Inflammatory macrophage treated with lipopolysaccharide for 4 hours (primary cell): ENCODE results near the gene ZNF771.
"Not testable (repeated sequence)": the region's sequence is repeated elsewhere in the genome, so short reads cannot be mapped to it uniquely, and the experiment has no call there.

Experiments used
- DNase-seq: peaks from one replicate; pipeline ENCODE4 v3.0.0-alpha.2; 2020

The ZNF771 gene

DNA sequence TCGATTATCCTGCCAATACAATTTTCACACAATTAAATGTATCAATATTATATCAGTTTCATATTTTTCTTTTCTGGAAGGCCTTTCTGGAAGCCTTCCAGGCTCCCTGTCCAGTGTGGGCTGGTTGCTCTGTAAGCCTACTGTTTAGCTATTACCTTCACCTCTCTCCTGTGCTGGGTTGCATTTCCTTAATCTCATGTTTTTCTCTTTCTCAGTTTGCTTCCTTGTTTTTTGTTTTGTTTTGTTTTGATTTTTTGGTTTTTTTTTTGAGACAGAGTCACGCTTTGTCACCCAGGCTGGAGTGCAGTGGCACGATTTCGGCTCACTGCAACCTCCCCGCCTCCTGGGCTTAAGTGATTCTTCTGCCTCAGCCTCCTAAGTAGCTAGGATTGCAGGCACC lies 31.4 kb downstream of the ZNF771 start:
- DNase-seq: no peak

DNA sequence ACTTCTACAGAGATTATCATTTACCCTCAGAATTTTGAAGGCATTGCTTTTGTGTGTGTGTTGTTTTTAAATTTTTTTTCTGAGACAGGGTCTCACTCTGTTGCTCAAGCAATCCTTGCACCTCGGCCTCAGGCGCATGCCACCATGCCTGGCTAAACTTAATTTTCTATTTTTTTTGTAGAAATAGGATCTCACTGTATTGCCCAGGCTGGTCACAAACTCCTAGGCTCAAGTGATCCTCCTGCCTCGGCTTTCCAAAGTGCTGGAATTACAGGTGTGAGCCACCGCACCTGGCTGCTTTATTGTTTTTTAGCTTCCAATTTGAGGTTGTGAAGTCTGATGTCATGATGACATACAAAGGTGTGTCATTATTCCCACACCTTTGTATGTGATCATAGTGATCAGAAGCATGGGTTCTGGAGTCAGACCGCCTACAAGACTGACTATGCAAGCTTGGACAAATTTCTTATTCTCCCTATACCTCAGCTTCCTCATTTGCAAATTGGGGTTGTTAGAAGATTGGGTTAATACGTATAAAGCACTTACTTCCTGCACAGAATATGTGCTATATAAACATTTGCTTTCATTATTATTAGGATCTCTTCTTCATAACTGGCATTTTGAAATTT lies 32.4 kb downstream of the ZNF771 start:
- peak; percentile 90 for DNase-seq

DNA sequence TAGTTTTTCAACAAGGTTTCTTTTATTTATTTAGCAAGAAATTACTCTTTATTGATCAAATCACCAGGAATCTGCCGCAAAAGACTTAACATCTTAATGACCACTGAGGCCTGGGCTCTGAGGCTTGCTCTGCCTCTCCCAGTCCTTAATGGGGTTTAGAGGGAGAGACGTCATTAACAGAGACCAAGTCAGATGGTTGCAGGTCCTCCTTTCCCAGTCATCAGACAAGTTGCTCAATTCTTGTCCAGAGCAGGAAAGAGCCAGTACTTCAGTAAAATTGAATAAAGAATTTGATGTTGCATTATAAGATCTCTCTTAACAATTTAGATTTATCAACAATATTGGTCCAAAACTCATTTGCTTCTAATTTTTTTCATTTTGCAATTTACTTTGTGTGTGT lies 36.2 kb downstream of the ZNF771 start:
- DNase-seq: peak; percentile 81

DNA sequence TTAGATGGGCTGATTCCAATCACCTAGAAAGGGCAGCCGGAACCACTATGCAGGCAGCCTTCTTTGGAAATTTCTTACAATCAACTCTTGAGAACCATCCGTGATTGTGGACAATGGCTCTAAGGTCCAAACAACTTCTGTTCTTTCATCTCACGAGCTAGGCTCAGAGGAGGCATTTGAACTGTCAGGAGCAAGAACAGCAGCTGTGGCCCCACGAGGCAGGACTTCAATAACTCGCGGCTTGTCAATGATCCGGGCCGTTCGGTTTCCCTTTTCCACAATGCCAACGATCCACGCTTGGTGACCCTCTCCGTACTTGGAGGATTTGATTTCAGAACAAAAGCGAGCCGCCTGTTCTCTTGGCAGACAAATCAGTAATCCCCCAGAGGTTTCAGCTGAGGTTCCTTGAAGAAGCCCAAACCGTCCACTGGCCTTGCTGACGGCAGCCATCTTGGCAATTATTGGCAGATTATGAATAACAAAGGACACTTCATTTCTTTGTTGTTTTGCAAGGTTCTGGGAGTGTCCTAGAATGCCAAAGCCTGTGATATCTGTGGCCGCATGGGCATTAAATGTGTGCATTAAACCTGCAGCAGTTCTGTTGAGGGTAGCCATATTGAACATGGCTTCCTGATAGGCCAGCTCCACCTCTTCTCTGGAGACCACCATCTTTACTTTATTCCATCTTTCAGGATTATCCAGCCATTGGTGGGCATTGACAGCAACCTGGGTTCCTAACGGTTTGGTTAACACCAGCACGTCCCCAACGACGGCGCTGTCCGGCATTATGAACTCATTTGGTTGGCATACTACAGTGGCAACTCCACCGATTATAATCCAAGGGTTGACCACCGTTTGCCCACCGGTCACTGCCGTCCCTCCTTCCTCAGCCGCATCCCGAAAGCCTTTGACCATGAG lies 37.1 kb downstream of the ZNF771 start:
- DNase-seq: no peak

DNA sequence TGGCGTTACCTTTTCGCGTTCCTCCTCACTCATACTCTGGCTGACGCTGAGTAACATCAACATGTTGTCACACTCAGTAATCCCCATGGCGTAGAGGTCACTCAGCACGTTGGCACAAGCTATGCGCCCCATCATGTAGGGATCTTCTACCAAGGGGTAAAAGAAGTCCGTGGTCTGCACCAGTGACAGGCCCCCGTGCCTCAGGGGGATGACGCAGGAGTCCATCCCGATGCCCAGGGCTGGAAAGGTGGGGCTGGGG lies 37.7 kb downstream of the ZNF771 start:
- no peak for DNase-seq

DNA sequence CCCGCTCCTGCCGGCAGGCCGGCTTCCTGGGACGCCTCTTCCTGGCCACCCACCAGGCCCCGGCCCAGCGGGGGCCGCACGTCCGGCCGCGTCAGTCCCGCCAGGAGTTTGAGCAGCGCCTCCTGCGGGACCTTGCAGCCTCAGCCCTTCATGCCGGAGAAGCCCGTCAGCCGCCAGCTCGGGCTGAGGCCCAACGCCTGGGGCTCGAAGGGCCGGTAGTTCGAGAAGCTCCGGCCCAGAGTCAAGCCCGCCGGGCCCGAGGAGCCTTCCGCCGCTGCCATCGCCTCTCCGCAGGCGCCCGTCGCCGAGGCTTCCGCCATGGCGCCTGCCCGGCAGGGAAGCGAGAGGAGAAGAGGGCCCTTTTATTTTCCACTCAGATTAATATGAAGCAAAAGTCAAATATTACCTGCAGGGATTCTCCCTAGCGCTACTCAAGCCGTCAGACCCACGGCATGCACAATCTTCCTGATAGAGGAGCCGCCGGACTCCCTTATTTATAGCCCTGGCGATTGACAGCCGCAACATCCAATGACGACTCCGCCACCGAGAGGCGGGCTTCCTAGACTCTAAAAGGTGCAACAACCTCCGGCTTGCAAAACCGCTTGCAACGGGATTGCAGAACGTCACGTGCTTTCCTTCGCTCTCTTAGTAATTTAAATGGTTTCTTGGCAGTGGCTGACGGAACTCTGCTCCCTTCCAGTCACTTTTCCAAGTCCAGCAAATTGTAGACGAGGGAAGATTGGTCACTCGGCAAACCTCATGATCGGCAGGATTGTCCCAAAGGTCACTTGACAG lies 38.2 kb downstream of the ZNF771 start, which contains the start of gene SEPHS2:
TSS of gene SEPHS2 (minus strand) at position 467 of the 795 bp plus-strand sequence. CDS start at position 320, 147 bp downstream.
- DNase-seq: peak; percentile 99

DNA sequence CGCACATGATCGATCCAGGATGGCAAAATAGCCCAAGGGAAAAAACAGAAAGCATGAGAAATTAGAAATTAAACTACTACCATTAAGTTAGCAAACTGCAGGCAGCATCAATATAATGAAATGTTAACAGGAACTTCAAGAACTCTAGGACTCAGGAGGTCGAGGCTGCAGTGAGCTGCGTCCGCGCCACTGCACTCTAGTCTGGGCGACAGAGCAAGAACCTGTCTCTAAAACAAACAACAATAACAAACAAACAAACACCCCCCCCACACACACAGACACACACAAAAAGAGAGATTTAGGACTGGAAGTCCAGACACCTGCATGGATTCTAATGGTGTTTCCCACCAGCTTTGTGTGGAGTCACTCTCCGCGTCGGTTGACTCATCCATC lies 38.8 kb downstream of the ZNF771 start:
- no peak for DNase-seq

DNA sequence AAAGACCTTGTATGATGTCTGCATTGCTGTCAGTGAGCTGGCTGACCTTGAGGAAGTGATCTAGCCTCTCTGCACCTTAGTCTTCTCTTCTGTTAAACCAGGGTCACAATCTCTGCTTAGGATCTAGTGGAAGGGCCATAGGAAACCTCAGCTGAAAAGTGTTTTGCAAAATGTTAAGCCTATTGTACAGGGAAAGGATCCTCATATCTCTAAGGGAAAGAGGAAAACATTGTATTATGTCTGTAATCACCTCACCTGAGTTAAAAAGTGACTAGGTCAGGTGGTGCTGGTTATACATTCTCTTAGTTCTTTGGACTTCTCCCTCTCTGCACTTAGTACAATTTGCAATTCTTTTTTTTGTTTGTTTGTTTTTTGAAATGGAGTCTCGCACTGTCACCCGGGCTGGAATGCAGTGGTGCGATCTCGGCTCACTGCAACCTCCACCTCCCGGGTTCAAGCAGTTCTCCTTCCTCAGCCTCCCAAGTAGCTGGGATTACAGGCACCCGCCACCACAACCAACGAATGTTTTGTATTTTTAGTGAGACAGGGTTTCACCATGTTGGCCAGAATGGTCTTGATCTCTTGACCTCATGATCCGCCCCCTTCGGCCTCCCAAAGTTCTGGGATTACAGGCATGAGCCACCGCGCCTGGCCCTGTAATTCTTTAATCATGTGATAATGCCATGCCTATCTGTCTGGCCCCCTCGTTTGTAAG lies 40.3 kb downstream of the ZNF771 start:
- DNase-seq: no peak

DNA sequence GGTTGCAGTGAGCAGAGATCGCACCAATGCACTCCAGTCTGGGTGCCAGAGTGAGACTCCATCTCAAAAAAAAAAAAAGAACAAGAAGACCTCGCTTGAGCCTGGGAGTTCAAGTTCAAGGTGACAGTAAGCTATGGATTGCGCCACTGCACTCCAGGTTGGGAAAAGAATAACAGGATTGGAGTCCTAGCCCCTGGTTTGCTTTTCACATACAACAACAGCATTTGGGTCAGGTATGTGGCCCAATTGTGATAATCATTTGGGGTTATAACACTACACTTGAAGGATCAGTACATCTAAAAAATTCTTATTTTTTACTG lies 41.7 kb downstream of the ZNF771 start:
- DNase-seq: no peak

DNA sequence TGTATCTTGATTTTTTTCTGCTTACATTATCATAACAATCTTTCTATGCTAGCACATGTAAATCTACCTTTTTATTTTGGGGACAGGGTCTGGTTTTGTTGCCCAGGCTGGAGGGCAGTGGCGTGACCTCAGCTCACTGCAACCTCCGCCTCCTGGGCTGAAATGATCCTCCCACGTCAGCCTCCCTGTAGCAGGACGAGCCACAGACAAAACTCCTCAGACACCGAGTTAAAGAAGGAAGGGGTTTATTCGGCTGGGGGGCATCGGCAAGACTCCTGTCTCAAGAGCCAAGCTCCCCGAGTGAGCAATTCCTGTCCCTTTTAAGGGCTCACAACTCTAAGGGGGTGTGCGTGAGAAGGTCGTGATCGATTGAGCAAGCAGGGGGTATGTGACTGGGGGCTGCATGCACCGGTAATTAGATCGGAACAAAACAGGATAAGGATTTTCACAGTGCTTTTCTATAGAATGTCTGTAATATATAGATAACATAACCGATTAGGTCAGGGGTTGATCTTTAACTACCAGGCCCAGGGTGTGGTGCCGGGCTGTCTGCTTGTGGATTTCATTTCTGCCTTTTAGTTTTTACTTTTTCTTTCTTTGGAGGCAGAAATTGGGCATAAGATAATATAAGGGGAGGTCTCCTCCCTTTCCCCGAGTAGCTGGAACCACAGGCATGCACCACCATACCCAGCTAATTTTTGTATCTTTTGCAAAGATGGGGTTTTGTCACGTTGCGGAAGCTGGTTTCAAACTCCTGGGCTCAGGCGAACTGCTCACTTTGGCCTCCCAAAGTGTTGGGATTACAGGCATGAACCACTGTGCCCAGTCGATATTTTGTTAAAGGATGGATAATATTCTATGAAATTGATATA lies 45.5 kb downstream of the ZNF771 start:
- DNase-seq: not testable (repeated sequence)

DNA sequence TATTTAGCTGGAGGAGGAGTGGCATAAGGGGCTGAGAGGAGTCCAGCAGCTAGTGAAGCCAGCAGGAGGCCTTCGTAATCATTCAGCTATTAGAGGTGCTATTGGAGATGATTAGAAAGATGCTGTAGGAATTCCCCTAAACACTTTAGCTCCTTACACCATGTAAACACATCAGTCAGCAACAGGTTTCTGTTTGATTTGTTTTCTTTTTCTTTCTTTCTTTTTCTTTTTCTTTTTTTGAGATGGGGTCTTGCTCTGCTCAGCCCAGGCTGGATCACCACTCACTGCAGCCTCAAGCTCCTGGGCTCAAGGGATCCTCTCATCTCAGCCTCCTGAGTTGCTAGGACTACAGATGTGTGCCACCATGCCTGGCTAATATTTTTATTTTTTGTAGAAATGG lies 48.9 kb downstream of the ZNF771 start:
- no peak for DNase-seq

DNA sequence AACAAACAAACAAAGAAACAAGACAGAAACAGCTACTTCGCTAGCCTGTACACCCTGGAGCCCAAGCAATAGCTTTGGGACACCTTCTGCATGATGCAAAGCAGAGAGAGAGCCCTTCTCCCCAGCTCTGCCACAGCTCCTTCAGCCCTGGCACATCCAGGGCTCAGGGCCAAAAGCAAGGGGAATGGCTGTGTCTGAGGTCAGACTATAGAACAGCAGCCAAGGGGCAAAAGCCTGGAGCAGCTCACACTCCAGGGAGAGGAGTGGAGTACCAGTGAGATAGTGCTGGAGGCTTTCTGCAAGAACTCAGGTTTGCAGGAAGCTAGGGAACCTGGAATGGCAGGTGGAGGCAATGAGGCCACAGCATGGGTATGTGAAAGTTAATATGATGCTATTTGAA lies 49.9 kb downstream of the ZNF771 start:
- DNase-seq: no peak

DNA sequence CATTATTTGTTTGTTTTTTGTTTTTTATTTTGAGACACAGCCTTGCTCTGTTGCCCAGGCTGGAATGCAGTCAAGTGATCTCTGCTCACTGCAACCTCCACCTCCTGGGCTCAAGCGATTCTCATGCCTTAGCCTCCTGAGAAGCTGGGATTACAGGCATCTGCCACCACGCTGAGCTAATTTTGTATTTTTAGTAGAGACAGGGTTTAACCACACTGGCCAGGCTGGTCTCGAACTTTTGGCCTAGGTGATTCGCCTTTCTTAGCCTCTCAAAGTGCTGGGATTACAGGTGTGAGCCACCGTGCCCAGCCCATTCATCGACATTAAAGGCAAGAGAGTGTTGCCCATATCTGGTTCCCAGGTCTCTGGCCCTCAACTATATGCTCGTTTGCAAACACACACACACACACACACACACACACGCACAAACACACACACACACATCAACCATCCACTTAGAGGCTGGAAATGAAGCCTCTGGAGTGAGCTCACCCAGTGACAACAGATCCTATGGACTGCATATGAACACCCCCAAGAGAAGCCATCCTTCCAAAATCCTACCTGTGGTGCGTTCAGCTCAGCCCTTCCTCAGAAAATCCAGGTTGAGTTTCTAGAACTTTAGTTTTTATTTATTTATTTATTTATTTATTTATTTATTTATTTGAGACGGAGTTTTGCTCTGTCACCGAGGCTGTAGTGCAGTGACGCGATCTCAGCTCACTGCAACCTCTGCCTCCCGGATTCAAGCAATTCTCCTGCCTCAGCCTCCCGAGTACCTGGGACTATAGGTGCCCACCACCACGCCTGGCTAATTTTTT lies 50.5 kb downstream of the ZNF771 start:
- no peak for DNase-seq

DNA sequence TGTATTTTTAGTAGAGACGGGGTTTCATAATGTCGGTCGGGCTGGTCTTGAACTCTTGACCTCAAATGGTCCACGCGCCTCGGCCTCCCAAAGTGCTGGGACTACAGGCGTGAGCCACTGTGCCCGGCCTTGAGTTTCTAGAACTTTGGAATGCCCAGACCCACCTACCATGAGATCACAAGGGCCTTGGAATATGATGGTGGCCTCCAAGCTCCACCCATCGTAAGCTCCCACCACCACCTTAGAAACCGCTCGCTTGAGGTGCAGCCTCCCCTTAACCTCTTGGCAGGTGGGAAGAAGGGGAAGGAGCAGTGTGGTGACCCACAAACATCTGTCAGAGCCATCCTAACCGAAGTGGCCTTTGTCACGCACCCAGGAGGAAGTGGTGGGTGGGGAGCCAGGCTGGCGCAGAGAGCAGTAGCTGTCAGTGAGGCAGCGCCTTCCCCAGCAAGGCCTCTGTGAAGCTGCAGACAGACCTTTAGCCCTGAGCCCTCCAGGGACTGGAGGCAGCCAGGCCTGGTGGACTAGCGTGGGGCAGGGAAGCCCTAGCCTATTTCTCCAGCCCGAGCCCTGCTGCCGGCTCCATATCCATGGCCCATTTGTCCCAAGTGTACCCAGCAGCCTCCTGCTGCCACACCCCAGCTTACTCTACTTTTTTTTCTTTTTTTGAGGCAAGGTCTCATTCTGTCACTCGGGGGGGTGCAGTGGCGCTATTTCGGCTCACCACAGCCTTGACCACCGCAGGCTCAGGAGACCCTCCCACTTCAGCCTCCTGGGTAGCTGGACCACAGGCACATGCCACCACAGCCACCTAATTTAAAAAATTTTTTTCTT lies 51.4 kb downstream of the ZNF771 start:
- DNase-seq: peak; percentile 88

DNA sequence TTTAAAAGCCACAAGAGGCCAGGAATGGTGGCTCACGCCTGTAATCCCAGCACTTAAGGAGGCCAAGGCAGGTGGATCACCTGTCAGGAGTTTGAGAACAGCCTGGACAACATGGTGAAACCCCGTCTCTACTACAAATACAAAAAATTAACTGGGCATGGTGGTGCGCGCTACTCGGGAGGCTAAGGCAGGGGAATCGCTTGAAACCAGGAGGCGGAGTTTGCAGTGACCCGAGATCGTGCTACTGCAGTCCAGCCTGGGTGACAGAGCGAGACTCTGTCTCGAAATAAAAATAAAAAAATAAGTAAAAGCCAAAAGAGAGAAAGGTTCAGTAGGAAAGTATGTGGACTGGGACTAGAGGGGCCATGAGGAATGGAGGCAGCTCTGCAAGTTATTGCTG lies 52.0 kb downstream of the ZNF771 start:
- DNase-seq: no peak

DNA sequence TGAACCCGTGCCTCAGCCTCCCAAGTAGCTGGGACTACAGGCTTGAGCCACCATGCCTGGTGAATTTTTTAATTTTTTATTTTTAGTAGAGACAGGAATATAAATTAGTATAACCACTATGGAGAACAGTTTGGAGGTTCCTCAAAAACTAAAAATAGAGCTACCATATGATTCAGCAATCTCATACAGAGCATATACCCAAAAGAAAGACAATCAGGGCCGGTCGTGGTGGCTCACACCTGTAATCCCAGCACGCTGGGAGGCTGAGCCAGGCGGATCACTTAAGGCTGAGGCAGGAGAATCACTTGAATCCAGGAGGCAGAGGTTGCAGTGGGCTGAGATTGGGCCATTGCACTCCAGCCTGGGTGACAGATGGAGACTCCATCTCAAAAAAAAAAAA lies 54.0 kb downstream of the ZNF771 start:
- not testable (repeated sequence) for DNase-seq

DNA sequence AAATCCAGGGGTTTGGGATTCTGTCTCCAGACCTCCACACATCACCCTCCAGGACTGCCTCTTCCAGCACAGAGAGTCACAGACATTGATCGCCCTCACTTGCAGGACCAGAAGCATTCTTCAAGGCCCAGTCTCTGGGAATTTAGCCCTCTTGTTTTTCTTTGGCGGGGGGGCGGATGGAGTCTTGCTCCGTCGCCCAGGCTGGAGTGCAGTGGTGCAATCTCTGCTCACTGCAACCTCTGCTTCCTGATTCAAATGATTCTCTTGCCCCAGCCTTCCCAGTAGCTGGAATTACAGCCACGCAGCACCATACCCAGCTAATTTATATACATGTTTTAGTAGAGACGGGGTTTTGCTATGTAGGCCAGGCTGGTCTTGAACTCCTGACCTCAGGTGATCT lies 56.7 kb downstream of the ZNF771 start:
- no peak for DNase-seq
